NK-92 (cell line): ENCODE measurements around the gene TAF11L14.

Experiments
- DNase-seq: peaks from one replicate; lab custom pipeline; 2025; ENCODE audit not compliant: unreplicated experiment; lab: John Stamatoyannopoulos, UW

The TAF11L14 gene

GRCh38 chr5:17678751-17679324 is 44.6 kb downstream of the TAF11L14 start:
- DNase-seq, result no peak

GRCh38 chr5:17679597-17680203 is 45.4 kb downstream of the TAF11L14 start:
- no peak for DNase-seq

- DNase-seq, result no peak
These were observed 46.5 kb downstream of the TAF11L14 start for GRCh38 chr5:17680737-17681136.
